ENCODE data around the gene TREML1.

The TREML1 gene

GRCh38 chr6:41177695-41178094, 23.5 kb upstream of the TREML1 start:
- DNase-seq (ENCODE audit: low read depth) = no peak

GRCh38 chr6:41177287-41177686, 23.1 kb upstream of the TREML1 start:
- no peak for DNase-seq (ENCODE audit: low read depth)

GRCh38 chr6:41176189-41176588, 22.0 kb upstream of the TREML1 start:
- no peak for DNase-seq (ENCODE audit: low read depth)

DNA sequence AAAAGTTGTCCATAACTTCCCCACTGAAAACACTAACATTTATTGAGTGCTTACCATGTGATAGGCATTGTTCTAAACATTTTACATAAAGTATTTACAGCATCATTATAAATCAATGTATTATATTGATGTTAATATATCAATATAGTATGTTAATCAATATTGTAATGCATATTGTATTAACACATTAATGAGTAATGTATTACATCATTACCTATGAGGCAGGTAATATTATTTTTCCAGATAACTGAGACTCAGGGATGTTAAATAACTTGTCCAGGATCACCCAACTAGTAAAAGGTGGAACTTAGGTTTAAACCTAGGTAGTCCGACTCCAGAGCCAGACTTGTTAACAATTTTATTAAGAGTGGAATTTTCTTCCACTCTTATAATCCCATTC, 20.9 kb upstream of the TREML1 start:
- no peak for DNase-seq (ENCODE audit: low read depth)

DNA sequence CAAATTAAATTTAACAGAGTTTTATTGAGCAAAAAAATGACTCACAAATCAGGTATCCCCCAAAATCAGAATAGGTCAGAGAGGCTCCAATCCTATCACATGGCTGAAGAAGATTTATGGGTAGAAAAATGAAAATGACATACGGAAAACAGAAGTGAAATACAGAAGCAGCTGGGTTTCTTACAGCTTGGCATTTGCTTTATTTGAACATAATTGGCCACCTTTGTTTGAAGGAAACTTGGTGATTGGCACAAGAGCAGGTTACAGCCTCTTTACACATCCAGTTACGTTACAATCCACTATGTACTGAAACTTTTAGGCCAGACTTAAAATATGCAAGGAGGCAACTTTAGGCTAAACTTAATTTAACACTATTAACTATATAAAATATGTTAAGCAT, 20.5 kb upstream of the TREML1 start:
- no peak for DNase-seq (ENCODE audit: low read depth)

DNA sequence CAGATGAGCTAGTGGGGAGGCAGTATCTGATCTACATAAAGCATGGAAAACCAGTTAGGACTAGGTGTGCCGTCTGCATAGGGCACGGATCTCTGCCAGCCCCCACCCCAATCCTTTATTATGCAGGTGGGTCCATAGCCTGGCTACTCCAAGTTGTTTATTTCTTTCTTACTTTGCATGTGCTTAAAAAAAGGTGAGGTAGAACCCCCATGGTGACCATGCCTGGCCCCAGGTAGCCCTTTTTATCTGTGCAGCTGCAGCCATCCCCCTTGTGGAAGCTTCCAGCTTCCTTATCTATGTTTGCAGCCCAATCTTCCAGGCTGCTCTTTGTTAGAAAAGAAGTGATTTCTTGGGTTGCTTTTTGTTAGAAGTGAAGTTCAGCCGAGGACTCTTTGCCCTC, 17.8 kb upstream of the TREML1 start:
- DNase-seq (ENCODE audit: low read depth) = no peak

DNA sequence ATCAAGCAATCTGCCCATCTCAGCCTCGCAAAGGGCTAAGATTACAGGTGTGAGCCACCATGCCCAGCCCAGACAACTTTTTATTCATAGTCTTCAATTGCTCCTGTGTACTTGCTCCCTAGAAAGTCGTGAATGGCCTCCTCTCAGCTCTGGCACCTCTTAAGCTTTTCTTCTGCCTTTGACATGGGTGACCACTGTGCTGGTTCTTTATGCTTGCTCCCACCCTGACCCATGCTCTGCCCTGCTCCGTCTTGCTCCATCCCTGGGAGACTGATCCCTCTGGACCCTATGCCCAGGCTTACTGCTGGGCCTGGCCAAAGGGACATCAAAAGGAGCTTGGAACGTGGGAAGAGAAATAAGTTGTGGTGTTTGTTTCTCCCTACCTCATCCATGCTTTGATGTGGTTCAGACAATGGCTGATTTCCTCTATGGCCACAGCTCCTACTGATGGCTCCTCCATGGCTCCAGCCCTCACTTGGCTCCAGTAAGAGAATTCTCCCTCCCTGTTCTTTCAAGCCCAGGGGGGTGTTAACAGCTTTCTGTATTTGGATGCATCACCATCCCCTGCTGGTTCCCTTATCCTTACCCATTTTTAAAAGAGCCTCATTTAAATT, 16.5 kb upstream of the TREML1 start:
- DNase-seq (ENCODE audit: low read depth) = no peak

GRCh38 chr6:41167173-41167963, 13.2 kb upstream of the TREML1 start:
- DNase-seq (ENCODE audit: low read depth) = no peak

GRCh38 chr6:41164551-41165120, 10.5 kb upstream of the TREML1 start:
- no peak for DNase-seq (ENCODE audit: low read depth)

DNA sequence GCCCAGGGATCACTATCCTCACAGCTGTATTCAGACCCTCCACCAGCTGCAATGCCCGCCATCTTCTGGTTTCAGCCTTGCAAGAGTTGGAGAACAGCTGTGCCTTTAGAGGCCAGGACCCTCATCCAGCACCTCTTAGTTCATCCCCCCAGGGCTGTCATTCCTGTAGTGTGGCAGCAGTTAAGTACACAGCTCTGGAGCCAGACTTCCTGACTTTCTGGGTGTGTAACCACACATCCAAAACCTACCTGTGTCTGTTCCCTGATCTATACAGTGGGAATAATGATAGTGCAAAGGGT, 9.2 kb upstream of the TREML1 start:
- DNase-seq (ENCODE audit: low read depth) = no peak

DNA sequence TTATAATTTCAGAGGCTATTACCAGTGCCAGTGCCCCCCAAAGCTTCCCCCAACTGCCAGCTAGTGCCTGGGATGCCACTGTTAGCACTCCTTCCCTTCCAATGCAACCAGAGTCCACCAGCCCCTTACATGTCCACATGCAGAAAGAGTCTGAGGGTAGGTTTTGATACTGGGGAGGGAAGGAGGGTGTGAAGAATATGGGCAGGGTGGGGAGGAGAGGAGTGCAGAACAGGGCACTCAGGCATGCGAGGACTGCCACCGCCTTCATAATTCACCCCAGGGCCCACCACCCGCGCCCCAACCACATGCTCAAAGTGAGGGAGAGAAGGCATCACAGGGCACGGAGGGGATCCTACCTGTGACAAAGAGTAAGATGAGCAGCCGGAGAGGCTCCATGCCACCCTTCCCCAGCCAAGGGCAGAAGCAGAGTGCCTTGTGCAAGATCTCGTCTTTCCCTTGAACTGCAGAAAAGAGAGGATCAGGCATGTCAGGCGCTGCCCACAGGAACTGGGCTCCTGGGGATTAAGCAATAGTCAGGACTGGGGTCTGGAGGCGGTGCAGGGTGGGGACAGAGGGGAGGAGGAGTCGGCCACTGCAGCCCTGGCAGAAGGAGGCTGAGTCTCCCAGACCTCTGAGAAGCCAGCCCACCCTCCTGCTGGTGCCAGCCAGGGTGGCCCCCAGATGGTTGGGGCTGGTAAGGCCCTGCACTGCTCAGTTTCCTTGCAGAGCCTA, 8.7 kb upstream of the TREML1 start, which contains the start of gene TREM2:
TSS of gene TREM2 (minus strand) at position 430 of the 732 bp plus-strand sequence. CDS start at position 396, 34 bp downstream.
- DNase-seq (ENCODE audit: low read depth) = no peak

GRCh38 chr6:41161851-41162552, 7.9 kb upstream of the TREML1 start:
- no peak for DNase-seq (ENCODE audit: low read depth)

DNA sequence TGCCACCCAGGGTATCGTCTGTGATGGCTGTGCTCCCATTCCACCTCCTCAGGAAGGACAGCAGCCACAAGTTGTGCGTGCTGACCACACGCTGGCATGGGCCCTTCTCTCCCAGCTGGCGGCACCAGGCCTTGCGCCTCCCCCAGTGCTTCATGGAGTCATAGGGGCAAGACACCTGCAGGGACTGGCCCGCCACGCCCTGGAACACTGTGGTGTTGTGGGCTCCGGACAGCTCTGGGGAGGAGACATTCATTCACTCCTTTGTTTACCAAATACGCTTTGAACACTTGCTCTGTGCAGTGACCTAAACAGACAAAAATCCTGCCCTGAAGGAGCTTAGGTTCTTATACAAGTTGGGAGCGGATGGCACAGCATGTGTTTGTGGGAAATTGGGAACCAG, 7.2 kb upstream of the TREML1 start:
- no peak for DNase-seq (ENCODE audit: low read depth)

DNA sequence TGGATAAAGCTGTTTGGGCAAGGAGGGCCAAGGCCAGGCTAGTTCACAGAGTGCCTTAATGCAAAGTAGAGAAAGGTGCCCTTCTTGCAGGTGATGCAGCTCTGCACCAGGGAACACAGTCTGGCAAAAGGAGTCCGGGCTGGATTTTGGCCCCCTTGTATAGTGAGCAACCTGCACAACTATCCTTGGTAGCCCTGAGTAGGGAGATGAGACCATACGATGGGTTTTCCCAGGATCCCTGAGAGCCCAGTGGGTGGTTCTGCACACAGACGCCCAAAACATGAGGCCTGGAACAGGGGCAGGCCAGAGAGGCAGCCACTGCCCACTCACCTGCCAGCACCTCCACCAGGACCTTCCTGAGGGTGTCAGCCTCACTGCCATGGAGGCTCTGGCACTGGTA, 6.8 kb upstream of the TREML1 start:
- DNase-seq (ENCODE audit: low read depth) = no peak

DNA sequence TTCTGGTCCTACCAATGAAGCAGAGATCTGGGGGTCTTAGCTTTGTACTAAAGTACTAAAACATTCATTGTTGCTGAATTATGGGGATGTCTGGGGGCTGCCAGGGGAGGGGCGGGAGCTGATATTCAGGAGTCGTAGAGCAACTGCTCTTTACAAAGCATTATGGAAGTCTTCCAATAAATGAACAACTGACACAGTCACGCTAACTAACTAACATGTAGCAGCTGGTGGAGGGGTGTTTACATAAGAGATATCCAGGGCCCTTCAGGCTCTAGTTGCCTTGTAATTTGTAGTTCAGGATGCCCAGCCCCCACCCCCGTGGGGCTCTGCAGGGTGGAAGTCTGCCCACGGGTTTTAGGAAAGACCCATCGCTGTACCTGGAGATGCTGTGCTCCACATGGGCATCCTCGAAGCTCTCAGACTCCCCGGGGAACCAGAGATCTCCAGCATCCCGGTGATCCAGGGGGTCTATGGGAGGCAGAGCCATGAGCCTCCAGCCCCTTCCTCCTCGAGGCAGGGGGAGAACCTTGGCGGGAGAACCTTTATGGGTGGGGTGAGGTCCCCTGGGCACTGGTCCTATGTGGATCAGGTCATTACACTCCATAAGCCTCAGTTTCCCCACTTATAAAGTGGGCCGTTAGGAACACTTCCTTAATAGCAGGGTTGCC, 5.4 kb upstream of the TREML1 start:
- no peak for DNase-seq (ENCODE audit: low read depth)

GRCh38 chr6:41157323-41157722, 3.2 kb upstream of the TREML1 start:
- DNase-seq (ENCODE audit: low read depth) = no peak

DNA sequence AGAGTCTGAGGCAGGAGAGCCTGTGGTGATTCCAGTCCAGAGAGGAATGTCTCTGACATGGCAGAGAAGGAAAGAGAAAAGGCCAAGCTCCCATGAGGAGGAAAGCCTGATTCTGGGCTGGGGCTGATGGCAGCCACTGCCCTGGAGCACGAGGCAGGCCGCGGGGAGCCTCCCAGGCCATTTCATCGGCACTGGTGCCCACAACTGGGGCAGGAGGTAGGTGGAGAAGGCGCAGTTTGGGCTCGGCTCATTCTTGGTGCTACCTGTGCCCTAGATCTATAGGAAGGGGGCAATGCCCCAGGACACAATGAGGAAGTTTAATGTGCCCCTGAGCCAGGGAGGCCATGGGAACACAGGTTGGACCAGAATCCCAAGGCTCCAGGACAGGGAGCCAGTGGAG, 2.6 kb upstream of the TREML1 start:
- DNase-seq (ENCODE audit: low read depth) = no peak

DNA sequence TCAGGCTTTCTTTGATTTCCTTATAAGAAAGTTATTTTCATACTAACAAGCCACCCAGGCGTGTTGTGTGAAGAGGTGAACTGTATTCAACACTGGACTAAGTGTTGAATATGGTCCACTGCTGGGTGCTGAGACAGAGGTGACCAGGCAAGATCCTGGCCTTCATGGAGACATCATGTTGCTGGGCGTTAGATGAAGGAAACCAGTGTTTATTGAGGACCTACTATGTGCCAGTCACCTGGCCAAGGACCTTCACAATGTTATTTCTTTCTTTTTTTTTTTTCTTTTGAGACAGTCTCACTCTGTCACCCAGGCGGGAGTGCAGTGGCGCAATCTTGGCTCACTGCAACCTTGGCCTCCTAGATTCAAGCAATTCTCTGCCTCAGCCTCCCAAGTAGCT, 1.9 kb upstream of the TREML1 start:
- DNase-seq (ENCODE audit: low read depth) = no peak

- no peak for DNase-seq (ENCODE audit: low read depth)
Measured at GRCh38 chr6:41155132-41155805, 1.1 kb upstream of the TREML1 start.

GRCh38 chr6:41153451-41153850, 696 bp downstream of the TREML1 start:
- DNase-seq (ENCODE audit: low read depth) = no peak

DNA sequence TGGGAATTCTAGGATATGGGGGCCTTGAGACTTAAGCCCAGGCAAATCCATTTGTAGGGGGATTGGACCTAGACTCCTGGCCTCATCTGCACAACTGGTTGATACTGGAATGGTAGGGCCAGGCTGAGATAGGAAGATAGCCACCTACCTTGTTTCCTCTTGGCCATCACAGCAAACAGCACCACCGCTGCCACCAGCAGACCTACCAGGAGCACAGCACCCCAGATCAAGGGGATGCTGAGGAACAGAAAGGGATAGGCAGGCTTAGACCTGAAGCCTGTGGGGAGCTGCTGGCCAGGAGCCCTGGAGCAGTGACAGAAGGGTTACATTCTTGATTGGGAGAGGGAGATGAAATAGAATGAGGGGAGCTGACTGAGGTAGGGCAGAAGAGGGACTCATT, 3.5 kb downstream of the TREML1 start:
- no peak for DNase-seq (ENCODE audit: low read depth)
